HepG2 (cell line): Measurements from ENCODE around the gene LLGL1. TPM values are rescaled to one million over a fixed set of nuclear protein-coding genes. Genes with fewer than 3 reads are reported as not detected.

Experiments used
- ATAC-seq: fragments of 200-7000 bp; cut with Tn5 transposase; 3 replicates; pipeline ENCODE4 v1.9.1; 2020; ENCODE audit warnings: mild to moderate bottlenecking, moderate library complexity
- BruUV-seq: library from RNA; stranded (reverse); fragments of 400-500 nt; replicated peaks from 2 replicates; lab custom pipeline; 2021; lab: Mats Ljungman, UMichigan
- CTCF ChIA-PET: fragments of 300-600 bp; formaldehyde crosslinking; extraction: SDS; loops from one replicate; lab custom pipeline; 2021; ENCODE audit warnings: low total read pairs, inconsistent platforms, low intra/inter-chr PET ratio; lab: Yijun Ruan, JAX
- POLR2A ChIA-PET: fragments of 350-600 bp; sonication (Branson Sonifier 250); formaldehyde crosslinking; loops from one replicate; lab custom pipeline; 2020; ENCODE audit warnings: antibody characterized with exemption, inconsistent platforms; lab: Yijun Ruan, JAX
- DNase-seq: peaks from one replicate; pipeline ENCODE4 v3.0.0-alpha.2; 2015; ENCODE audit warnings: low spot score
- FAIRE-seq: peaks from 3 replicates; lab custom pipeline; 2011; peaks lifted over from hg19 to GRCh38; lab: Jason Lieb, UNC
- H2AFZ ChIP-seq: one replicate; pipeline ENCODE4 v1.6.1; 2011; ENCODE audit warnings: low read length, inconsistent platforms
- H3K27ac ChIP-seq: fragments of 300-600 bp; 3 replicates; pipeline ENCODE4 v1.8.0; 2011; ENCODE audit warnings: mixed run types, mild to moderate bottlenecking, mixed read lengths, low read length, inconsistent platforms; ENCODE audit not compliant: insufficient read depth; ENCODE audit errors: extremely low read length
- H3K27me3 ChIP-seq, 2 experiments: fragments of 200-600 bp in 1 of 2; 2 replicates in 1 of 2; 3 replicates in 1 of 2; pipeline versions ENCODE4 v1.6.0 to v1.8.0; 2011; ENCODE audit warnings: low read length in 2 of 2, mild to moderate bottlenecking in 2 of 2, moderate library complexity in 2 of 2, inconsistent platforms in 1 of 2; ENCODE audit not compliant: insufficient read depth in 2 of 2, control insufficient read depth in 1 of 2
- H3K36me3 ChIP-seq, 2 experiments: fragments of 200-600 bp in 1 of 2; replicated peaks in 1 of 2; 2 replicates in 1 of 2; 3 replicates in 1 of 2; pipeline versions ENCODE4 v1.5.1 to v1.8.0; 2011; ENCODE audit warnings: low read length in 2 of 2, inconsistent platforms in 1 of 2; ENCODE audit not compliant: insufficient read depth in 2 of 2, control insufficient read depth in 1 of 2
- H3K4me1 ChIP-seq: 2 replicates; pipeline ENCODE4 v1.5.1; 2012; ENCODE audit warnings: low read length, inconsistent platforms; ENCODE audit not compliant: insufficient read depth
- H3K4me2 ChIP-seq: 2 replicates; pipeline ENCODE4 v1.6.0; 2011; ENCODE audit warnings: low read depth, low read length, inconsistent platforms
- H3K4me3 ChIP-seq, 3 experiments: fragments of 200-600 bp in 1 of 3; sonication (generic), shearing (Covaris generic) in 1 of 3; replicated peaks in 1 of 3; 2 replicates each; pipeline ENCODE4 v1.5.1; 2011 to 2016; ENCODE audit warnings: low read length in 3 of 3, inconsistent platforms in 2 of 3, low read depth in 2 of 3, mild to moderate bottlenecking in 2 of 3, control low read depth in 1 of 3, mixed read lengths in 1 of 3; ENCODE audit not compliant: insufficient read depth in 1 of 3
- H3K79me2 ChIP-seq: one replicate; pipeline ENCODE4 v1.6.1; 2011; ENCODE audit warnings: low read length, inconsistent platforms; ENCODE audit not compliant: insufficient read depth
- H3K9ac ChIP-seq: 2 replicates; pipeline ENCODE4 v1.6.0; 2011; ENCODE audit warnings: mild to moderate bottlenecking, low read depth, low read length, inconsistent platforms; ENCODE audit not compliant: insufficient read depth
- H3K9me3 ChIP-seq: 2 replicates; pipeline ENCODE4 v1.5.1; 2012; ENCODE audit warnings: mild to moderate bottlenecking, low read length
- H4K20me1 ChIP-seq: 2 replicates; pipeline ENCODE4 v1.6.0; 2011; ENCODE audit warnings: inconsistent platforms, mild to moderate bottlenecking, low read length, moderate library complexity; ENCODE audit not compliant: insufficient read depth
- ARID5B ChIP-seq: IDR thresholded peaks from 2 replicates; pipeline ENCODE4 v1.4.0; 2020; ENCODE audit warnings: mild to moderate bottlenecking, missing genetic modification reagents
- HNRNPH1 ChIP-seq: fragments of 200-400 bp; formaldehyde crosslinking; optimal IDR thresholded peaks from 2 replicates; pipeline ENCODE3; 2017; ENCODE audit warnings: mild to moderate bottlenecking, low read depth, low read length
- HOXA5 ChIP-seq: sonication (generic); formaldehyde crosslinking; IDR thresholded peaks from 2 replicates; pipeline ENCODE4 v1.4.0; 2020; ENCODE audit warnings: missing genetic modification reagents
- HOXA9 ChIP-seq: sonication (generic); formaldehyde crosslinking; IDR thresholded peaks from 2 replicates; pipeline ENCODE4 v1.8.1; 2022; ENCODE audit warnings: missing genetic modification reagents, mild to moderate bottlenecking, moderate library complexity, borderline replicate concordance
- IKZF4 ChIP-seq: sonication (generic); formaldehyde crosslinking; IDR thresholded peaks from 2 replicates; pipeline ENCODE4 v1.5.1; 2020; ENCODE audit warnings: borderline replicate concordance, mild to moderate bottlenecking, low read depth, missing genetic modification reagents; ENCODE audit errors: not compliant biosample characterization
- KAT8 ChIP-seq: IDR thresholded peaks from 2 replicates; pipeline ENCODE4 v1.6.1; 2016; ENCODE audit warnings: missing genetic modification reagents, missing compliant biosample characterization
- NFIC ChIP-seq: IDR thresholded peaks from 2 replicates; pipeline ENCODE4 v1.6.1; 2012; ENCODE audit warnings: mild to moderate bottlenecking, low read length, inconsistent platforms
- RARA ChIP-seq: IDR thresholded peaks from 2 replicates; pipeline ENCODE4 v1.6.1; 2016; ENCODE audit warnings: missing genetic modification reagents, missing compliant biosample characterization
- ZNF460 ChIP-seq: sonication (generic); formaldehyde crosslinking; IDR thresholded peaks from 2 replicates; pipeline ENCODE4 v1.5.1; 2020; ENCODE audit warnings: missing genetic modification reagents, mild to moderate bottlenecking, borderline replicate concordance
- in situ Hi-C: cut with HindIII; loops from 2 replicates; pipeline ENCODE4 v1.10.0; 2017; ENCODE audit warnings: low pct_unique_long_range_greater_than_20kb; ENCODE audit not compliant: extremely low pct_ligation_motif_present
- intact Hi-C: fragments of 100-400 bp; cut with micrococcal nuclease; formaldehyde crosslinking; loops from one replicate; pipeline ENCODE4 v1.10.0; 2022; ENCODE audit not compliant: unreplicated experiment
- polyA plus RNA-seq, 8 experiments: library from polyadenylated mRNA; depleted of rRNA in 3 of 8; stranded (reverse) in 7 of 8; unstranded in 1 of 8; fragments of >200 nt; fragmentation: Illumina TruSeq in 4 of 8; extraction: Trizol in 4 of 8; gene quantifications; 2 replicates each; pipeline versions ENCODE4 v1.2.1 to v1.2.3, GENCODE V29; 2011 to 2016; ENCODE audit warnings: low read depth in 4 of 8, missing spikeins in 1 of 8, mixed read lengths in 1 of 8; ENCODE audit not compliant: insufficient read depth in 1 of 8
- total RNA-seq, 5 experiments: library from RNA; depleted of rRNA; stranded (reverse); fragments of >200 nt; fragmentation: Illumina TruSeq; extraction: Trizol; gene quantifications; 2 replicates each; pipeline ENCODE4 v1.2.3, GENCODE V29; 2016; ENCODE audit warnings: low read depth in 1 of 5
- TF ChIP-seq, protein P1 (sequence below): sonication (generic); formaldehyde crosslinking; IDR thresholded peaks from 2 replicates; pipeline ENCODE4 v1.4.0; 2020; ENCODE audit warnings: missing genetic modification reagents

The LLGL1 gene
- total and polyA plus RNA-seq, 2 of the 13 experiments (the other 11 are each of a cell fraction or from before 2014, with no cell fraction given), result 15.0 to 15.3 TPM

DNA sequence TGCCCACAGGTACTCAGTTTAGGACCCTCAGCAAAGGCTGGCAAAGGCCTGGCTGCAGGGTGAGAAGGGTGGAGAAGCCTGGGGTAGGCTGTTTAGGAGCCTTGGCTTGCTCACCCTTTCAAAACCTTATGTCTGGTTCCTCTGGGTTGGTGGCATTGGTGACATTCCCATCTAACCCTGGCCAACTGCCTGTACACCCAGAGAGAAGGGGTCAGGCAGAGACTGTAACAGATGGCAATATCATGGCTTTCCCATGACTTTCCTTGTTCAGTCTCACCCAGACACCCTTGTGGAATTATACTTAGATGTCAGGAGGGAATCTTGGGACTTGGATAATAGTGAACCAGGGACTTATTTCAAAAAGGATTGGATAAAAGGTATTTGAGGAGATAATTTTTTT lies 18.5 kb upstream of the LLGL1 start:
- intact Hi-C loops (no loop called here), in situ Hi-C loops (no loop called here)
- Histone ChIP-seq H3K4me1 (peaks cover 17% of the 10 kb centered on the region), H3K27me3 (no peaks in the 10 kb centered on the region), H3K9ac (no peak overlapping the region), H3K4me3 (no peak overlapping the region), H3K79me2 (peaks cover 22% of the 10 kb centered on the region), H2AFZ (no peak overlapping the region), H3K4me2 (no peak overlapping the region), H3K27ac (no peak overlapping the region), H3K9me3 (no peaks in the 10 kb centered on the region), H3K36me3 (peaks cover 34 to 76% of the 10 kb centered on the region in 2 experiments), H4K20me1 (peaks cover 33% of the 10 kb centered on the region)
- TF ChIP-seq ZNF460, result no peak
- TF ChIP-seq, protein P1, sequence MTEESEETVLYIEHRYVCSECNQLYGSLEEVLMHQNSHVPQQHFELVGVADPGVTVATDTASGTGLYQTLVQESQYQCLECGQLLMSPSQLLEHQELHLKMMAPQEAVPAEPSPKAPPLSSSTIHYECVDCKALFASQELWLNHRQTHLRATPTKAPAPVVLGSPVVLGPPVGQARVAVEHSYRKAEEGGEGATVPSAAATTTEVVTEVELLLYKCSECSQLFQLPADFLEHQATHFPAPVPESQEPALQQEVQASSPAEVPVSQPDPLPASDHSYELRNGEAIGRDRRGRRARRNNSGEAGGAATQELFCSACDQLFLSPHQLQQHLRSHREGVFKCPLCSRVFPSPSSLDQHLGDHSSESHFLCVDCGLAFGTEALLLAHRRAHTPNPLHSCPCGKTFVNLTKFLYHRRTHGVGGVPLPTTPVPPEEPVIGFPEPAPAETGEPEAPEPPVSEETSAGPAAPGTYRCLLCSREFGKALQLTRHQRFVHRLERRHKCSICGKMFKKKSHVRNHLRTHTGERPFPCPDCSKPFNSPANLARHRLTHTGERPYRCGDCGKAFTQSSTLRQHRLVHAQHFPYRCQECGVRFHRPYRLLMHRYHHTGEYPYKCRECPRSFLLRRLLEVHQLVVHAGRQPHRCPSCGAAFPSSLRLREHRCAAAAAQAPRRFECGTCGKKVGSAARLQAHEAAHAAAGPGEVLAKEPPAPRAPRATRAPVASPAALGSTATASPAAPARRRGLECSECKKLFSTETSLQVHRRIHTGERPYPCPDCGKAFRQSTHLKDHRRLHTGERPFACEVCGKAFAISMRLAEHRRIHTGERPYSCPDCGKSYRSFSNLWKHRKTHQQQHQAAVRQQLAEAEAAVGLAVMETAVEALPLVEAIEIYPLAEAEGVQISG (CRISPR knock-in tag), result no peak
- no peak for TF ChIP-seq IKZF4
- no peak for TF ChIP-seq HNRNPH1
- no peak for TF ChIP-seq HOXA5
- TF ChIP-seq HOXA9, result no peak
- no peak for TF ChIP-seq ARID5B (CRISPR knock-in tag)
- no peak for TF ChIP-seq NFIC
- TF ChIP-seq RARA (CRISPR knock-in tag), result no peak
- no peak for TF ChIP-seq KAT8 (CRISPR knock-in tag)
- FAIRE-seq, result no peak
- no peak for ATAC-seq
- CTCF ChIA-PET, result no interaction called here
- POLR2A ChIA-PET, result no interaction called here
- BruUV-seq, result no TSS peak
- DNase-seq, result no peak
